ENCODE measurements around the gene WASF2. TPM values are rescaled to one million over a fixed set of nuclear protein-coding genes. Genes with fewer than 3 reads are reported as not detected.

Gene WASF2
- total and polyA plus RNA-seq, 2 of the 8 experiments (the other 6 are each of a cell fraction or from before 2014, with no cell fraction given), result 32.1 to 86.6 TPM

DNA sequence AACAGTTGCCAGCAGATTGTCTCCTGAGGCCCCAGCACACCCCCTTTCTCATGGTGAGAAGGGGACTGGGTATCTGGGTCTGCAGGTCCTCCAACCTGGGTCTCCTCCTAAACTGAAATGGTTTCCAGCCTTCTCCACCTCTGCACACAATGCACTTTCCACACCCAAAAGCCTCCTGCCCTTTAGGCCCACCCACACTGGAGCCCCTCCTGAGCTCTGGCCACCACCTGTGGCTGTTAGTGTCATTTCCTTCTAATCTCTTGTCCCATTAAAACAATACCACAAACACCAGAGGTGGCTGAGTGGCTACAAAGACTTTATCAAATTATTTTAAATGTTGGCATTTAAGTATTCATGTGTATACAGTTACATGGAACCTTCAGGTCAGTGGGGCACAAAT, 86.0 kb downstream of the WASF2 start:
- Histone ChIP-seq H4K20me1 (replicated peaks in 1 of 2; ENCODE audit: control insufficient read depth in 1 of 2, insufficient read depth in 2 of 2, low read length in 2 of 2) (peaks cover 0 to 4% of the 10 kb centered on the region in 2 experiments), H3K27me3 (replicated peaks in 1 of 4; ENCODE audit: control insufficient read depth in 3 of 4, extremely low read depth in 1 of 4, insufficient read depth in 3 of 4, low read length in 3 of 4) (no peaks in the 10 kb centered on the region), H3K14ac (ENCODE audit: insufficient read length) (no peak overlapping the region), H3K9me3 (ENCODE audit: insufficient read depth in 2 of 2, low read depth in 1 of 2, low read length in 1 of 2) (no peaks in the 10 kb centered on the region), H2AFZ (ENCODE audit: low read length) (no peak overlapping the region), H2BK20ac (ENCODE audit: low read length) (no peak overlapping the region), H3K4me1 (replicated peaks in 1 of 4; ENCODE audit: control insufficient read depth in 3 of 4, insufficient read depth in 4 of 4, low read length in 3 of 4) (peaks cover 12 to 43% (median 19%) of the 10 kb centered on the region in 4 experiments), H2AK5ac (ENCODE audit: low read depth, low read length) (peak overlapping the region; percentile 78; the same call in 1 of the 2 replicates), H2BK5ac (ENCODE audit: low read depth, low read length) (0 out of 2 replicates have a peak overlapping the region, but pooled peaks have one; percentile 46), H2BK12ac (ENCODE audit: low read depth, low read length) (no peak overlapping the region), H3K4me2 (ENCODE audit: insufficient read depth in 1 of 2, low read depth in 2 of 2, low read length in 2 of 2) (no peak overlapping the region), H3K4me3 (ENCODE audit: extremely low read depth in 1 of 4, insufficient read depth in 2 of 4, low read depth in 3 of 4, low read length in 4 of 4) (no peak overlapping the region), H3K23ac (ENCODE audit: insufficient read length) (no peak overlapping the region), H2BK15ac (ENCODE audit: low read length) (peak overlapping the region; percentile 47; the same call in 1 of the 2 replicates), H4K8ac (ENCODE audit: extremely low read depth, insufficient read depth, low read length) (no peak overlapping the region), H3K4ac (replicated peaks; ENCODE audit: insufficient read length, low read depth, low read length) (no peak overlapping the region), H2BK120ac (replicated peaks; ENCODE audit: low read depth, low read length) (no peak overlapping the region), H3K36me3 (ENCODE audit: control insufficient read depth in 2 of 4, insufficient read depth in 4 of 4, low read length in 3 of 4) (peaks cover 0 to 17% (median 4%) of the 10 kb centered on the region in 4 experiments; a peak in 4 of 8 replicates), H4K91ac (replicated peaks; ENCODE audit: insufficient read length, low read length) (peak overlapping the region; percentile 18), H3K79me1 (ENCODE audit: low read depth, low read length) (no peaks in the 10 kb centered on the region), H3K79me2 (ENCODE audit: control insufficient read depth in 1 of 2, insufficient read depth in 2 of 2, low read length in 2 of 2) (no peaks in the 10 kb centered on the region), H4K5ac (ENCODE audit: insufficient read length, low read depth, low read length) (no peak overlapping the region), H3K27ac (ENCODE audit: low read depth, low read length) (no peak overlapping the region), H3K23me2 (ENCODE audit: low read depth, low read length) (no peaks in the 10 kb centered on the region), H3K18ac (ENCODE audit: extremely low read depth, low read length) (no peak overlapping the region), H3K56ac (replicated peaks; ENCODE audit: insufficient read length, low read depth, low read length) (no peak overlapping the region), H3K9ac (replicated peaks in 1 of 4; ENCODE audit: extremely low read depth in 1 of 4, low read depth in 3 of 4, low read length in 3 of 4) (0 out of 7 replicates have a peak overlapping the region, but pooled peaks of 1 of the 4 experiments have one; percentile 3)
- FAIRE-seq (no peak), DNase-seq (ENCODE audit: low read depth in 1 of 2, low spot score in 2 of 2) (no peak)
- ChIA-PET POLR2A (ENCODE audit: partially characterized antibody) (interaction anchor here (1.2 to 1.7 kb wide), 6 partner anchors 20 to 249 kb away, joined by 3 to 6 read pairs (median 3); partner anchors contain the start of gene SLC9A1), CTCF (ENCODE audit: partially characterized antibody) (interaction anchor here (0.9 to 37.8 kb wide), 14 partner anchors 9 to 202 kb away, joined by 3 to 863 read pairs (median 12); partner anchors contain the start of genes AHDC1 and GPR3)
- TF ChIP-seq, protein P1, sequence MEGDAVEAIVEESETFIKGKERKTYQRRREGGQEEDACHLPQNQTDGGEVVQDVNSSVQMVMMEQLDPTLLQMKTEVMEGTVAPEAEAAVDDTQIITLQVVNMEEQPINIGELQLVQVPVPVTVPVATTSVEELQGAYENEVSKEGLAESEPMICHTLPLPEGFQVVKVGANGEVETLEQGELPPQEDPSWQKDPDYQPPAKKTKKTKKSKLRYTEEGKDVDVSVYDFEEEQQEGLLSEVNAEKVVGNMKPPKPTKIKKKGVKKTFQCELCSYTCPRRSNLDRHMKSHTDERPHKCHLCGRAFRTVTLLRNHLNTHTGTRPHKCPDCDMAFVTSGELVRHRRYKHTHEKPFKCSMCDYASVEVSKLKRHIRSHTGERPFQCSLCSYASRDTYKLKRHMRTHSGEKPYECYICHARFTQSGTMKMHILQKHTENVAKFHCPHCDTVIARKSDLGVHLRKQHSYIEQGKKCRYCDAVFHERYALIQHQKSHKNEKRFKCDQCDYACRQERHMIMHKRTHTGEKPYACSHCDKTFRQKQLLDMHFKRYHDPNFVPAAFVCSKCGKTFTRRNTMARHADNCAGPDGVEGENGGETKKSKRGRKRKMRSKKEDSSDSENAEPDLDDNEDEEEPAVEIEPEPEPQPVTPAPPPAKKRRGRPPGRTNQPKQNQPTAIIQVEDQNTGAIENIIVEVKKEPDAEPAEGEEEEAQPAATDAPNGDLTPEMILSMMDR (IDR thresholded peaks at IDR 0.05; ENCODE audit: control extremely low read depth in 1 of 3, insufficient read depth in 1 of 3, low read depth in 1 of 3, low read length in 3 of 3), result no peak
- no peak for TF ChIP-seq CBX5 (IDR thresholded peaks at IDR 0.05; ENCODE audit: low read depth, low read length)
- TF ChIP-seq SP1 (IDR thresholded peaks at IDR 0.05; ENCODE audit: low read depth, low read length), result no peak
- no peak for TF ChIP-seq MAFK (IDR thresholded peaks at IDR 0.05; ENCODE audit: low read depth, low read length)
- no peak for TF ChIP-seq TEAD4 (IDR thresholded peaks at IDR 0.05; ENCODE audit: low read depth, low read length)
- no peak for TF ChIP-seq ASH2L (IDR thresholded peaks at IDR 0.05; ENCODE audit: low read length)
- TF ChIP-seq CBX8 (IDR thresholded peaks at IDR 0.05; ENCODE audit: borderline replicate concordance, low read depth, low read length), result no peak
- no peak for TF ChIP-seq RFX5 (IDR thresholded peaks at IDR 0.05; ENCODE audit: borderline replicate concordance, low read depth, low read length)
- TF ChIP-seq SIX5 (IDR thresholded peaks at IDR 0.05; ENCODE audit: low read depth, low read length), result no peak
- TF ChIP-seq SAP30 (IDR thresholded peaks at IDR 0.05; ENCODE audit: insufficient read depth, insufficient replicate concordance, low read length), result no peak
- no peak for TF ChIP-seq TAF1 (IDR thresholded peaks at IDR 0.05; ENCODE audit: low read depth, low read length)
- no peak for TF ChIP-seq RAD21 (IDR thresholded peaks at IDR 0.05 in 1 of 2, conservative IDR thresholded peaks at IDR 0.05 in 1 of 2; ENCODE audit: low read depth in 2 of 2, low read length in 2 of 2)

Measured in H1 (cell line).